GM12872 (cell line): Measurements from ENCODE around the gene LTV1.

Experiments used
- CTCF ChIP-seq: IDR thresholded peaks from 3 replicates; pipeline ENCODE4 v1.5.1; 2011; ENCODE audit warnings: low read depth, mild to moderate bottlenecking, low read length, moderate library complexity; ENCODE audit not compliant: insufficient read depth

Gene LTV1

DNA sequence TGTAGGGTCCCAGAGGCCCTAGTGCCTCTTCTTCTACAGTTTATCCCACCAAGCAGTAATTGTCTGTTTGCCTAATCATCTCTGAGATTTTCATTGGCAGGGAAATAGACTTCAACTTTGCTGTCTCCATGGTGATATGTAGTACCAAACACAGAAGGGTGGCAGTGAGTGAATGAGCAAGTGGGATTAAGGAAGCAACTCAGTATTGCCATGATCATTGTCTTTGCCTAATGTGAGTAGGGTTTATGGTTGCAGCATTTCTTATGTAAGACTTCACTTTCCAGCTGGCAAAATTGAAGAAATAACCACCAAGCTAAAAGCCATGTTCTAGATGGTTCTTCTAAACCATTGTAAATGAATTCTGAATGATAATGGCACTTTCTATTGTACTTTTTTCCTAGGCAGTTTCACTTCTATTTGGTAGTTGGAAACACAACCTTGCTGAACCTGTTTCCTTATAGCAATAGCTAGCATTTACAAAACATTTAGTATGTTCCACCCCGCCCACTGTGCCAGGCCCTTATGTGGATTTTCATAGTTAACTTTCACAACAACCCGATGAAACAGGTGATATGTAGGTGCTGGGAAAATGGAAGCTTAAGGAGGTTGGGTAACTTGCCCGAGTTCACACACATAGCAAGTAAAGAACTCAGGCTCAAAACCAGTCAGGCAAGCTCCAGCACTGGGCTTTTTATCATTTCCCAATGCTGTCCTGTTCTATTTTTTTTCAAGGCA, 53.2 kb downstream of the LTV1 start:
- no peak for TF ChIP-seq CTCF

- TF ChIP-seq CTCF = no peak
Observed at GRCh38 chr6:143900358-143900757, 57.2 kb downstream of the LTV1 start.

DNA sequence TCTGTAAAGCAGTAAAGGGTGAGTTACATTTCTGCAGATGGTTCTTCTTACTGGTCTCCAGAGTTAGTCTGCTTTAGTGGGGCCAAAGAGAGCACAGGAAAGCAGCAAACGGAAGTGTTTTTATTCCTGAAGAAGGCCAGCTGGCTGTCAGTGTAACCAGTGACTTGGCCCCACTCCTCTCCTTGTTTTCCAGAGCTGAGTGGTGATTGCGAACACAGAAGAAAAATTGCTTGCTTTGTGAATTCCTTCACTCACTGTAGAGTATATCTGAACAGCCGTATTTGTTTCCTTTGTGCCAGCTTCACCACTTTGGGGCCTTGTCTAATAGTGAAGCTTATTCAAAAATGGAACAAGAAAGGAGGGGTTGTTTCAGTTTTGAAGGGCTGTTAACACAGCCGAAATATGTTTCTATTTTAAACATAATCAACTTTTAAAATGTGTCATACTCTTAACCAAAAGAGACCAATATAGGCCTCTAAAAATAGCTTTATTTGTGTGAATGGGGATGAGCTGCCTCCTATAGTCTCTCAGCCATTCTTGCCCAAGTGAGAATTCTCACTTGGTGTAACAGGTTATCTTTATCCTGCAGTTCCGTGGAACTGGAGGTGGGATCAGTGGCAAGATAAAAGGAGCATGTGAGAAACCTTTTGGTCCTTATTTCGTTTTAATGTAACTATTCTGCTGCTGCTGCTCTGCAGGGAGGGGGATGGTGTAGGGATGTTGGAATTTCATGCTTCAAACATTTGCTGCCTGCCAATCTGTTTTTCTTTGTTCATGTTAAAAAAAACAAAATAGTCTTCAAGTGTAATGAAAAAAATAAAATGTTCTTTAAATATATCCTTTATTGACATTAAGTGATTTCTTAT, 59.0 kb downstream of the LTV1 start:
- no peak for TF ChIP-seq CTCF

DNA sequence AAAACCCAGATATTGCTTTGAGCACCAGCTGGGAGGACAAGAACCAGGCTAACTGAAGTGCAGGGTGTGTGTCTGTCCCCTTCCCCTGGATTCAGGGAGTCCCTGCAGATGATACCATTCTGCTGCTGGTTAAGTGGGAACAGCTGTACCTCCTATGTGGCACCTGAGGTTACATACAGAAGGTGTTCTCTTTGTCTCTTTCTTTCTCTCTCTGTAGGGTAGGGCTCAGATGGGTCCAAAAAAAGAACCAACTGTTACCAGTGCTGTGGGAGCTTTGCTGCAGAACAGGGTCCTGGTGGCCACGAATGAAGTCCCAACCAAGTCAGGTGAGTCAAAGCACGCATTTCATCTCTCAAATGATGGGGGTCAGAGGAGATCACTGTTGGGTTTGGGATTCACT, 59.7 kb downstream of the LTV1 start:
- TF ChIP-seq CTCF = no peak

GRCh38 chr6:143911028-143911427, 67.9 kb downstream of the LTV1 start:
- no peak for TF ChIP-seq CTCF

DNA sequence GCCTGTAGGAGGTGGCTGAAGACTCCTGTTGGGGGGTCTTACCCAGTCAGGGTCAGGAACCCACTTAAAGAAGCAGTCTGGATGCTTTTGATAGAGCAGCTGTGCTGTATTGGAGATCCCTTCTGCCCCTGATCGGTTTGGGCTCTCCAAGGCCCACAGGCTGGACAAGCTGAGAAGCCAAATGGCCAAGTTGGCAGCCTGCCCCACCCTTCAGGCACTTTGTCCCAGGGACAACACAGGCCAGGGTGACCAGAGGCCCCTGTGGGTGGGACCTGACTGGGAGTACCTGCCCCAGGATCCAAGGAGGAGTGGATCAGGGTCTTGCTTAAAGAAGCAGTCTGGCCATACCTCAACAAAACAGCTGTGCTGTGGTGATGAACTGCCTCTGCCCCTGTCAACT, 69.5 kb downstream of the LTV1 start:
- no peak for TF ChIP-seq CTCF
